Activated T-cell treated with anti-CD3 and anti-CD28 coated beads for 48 hours (primary cell): Measurements from ENCODE around the gene ARFGEF2.
A peak's percentile ranks its signal among the peaks of the same experiment; 100 is the strongest.
"Not testable (repeated sequence)": the region's sequence is repeated elsewhere in the genome, so short reads cannot be mapped to it uniquely, and the experiment has no call there.

Experiments used
- DNase-seq: peaks from one replicate; pipeline ENCODE4 v3.0.0-alpha.2; 2020; ENCODE audit warnings: low read depth

Gene ARFGEF2

GRCh38 chr20:48921168-48921882, at the start of gene ARFGEF2:
TSS of gene ARFGEF2 (plus strand) at chr20:48921711. CDS start at chr20:48921890, 179 bp downstream.
- DNase-seq = peak; percentile 95

GRCh38 chr20:48875233-48875913, 46.1 kb upstream of the ARFGEF2 start:
- DNase-seq = no peak

GRCh38 chr20:48875914-48876240, 45.6 kb upstream of the ARFGEF2 start:
- DNase-seq = no peak

DNA sequence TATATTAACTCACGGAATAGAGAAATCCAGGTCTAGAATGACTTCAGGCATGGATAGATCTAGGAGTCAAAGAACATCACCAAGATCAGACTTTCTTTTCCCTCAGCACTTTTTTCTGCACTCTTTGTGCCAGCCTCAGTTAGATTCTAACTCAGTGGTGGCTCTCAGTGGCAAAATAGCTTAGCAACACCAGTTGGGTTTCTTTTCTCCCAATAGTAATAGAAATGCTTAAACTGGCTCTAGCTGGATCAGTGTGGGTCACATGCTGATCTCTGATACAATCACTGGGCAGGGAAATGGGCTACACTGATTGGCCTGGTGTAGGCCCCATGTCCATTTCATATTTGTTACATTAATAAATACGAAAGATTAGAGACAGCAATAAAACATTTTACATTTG, 44.2 kb upstream of the ARFGEF2 start:
- no peak for DNase-seq

DNA sequence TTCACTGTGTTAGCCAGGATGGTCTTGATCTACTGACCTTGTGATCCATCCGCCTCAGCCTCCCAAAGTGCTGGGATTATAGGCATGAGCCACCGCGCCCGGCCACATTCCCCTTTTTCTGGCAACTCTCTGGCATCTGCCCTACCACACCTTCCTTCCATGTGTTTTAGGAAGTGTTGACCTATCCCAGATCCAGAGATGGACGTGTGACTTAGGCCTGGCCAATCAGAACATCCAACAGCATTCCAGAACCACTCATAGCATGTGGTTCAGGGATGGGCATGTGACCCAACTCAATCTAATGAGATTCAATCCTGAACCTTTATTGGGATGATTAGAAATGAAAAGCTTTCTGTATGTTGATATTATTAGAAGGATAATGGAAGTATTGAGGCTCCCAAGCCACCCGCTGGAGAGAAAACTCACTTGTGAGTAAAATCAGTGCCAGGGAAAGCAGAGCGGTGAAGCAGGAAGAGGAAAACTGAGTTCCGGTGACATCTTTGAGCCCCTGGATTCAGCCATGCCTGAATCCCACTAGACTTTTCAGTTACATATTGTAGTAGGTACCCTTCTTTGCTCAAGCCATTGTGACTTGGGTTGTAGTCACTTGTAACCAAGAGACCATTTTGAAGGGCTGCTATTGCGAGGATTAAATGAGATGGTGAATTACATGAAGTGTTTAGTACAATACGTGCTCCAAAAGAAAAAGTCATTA, 42.8 kb upstream of the ARFGEF2 start:
- DNase-seq = no peak

- no peak for DNase-seq
Measured at GRCh38 chr20:48879612-48880245, 41.8 kb upstream of the ARFGEF2 start.

DNA sequence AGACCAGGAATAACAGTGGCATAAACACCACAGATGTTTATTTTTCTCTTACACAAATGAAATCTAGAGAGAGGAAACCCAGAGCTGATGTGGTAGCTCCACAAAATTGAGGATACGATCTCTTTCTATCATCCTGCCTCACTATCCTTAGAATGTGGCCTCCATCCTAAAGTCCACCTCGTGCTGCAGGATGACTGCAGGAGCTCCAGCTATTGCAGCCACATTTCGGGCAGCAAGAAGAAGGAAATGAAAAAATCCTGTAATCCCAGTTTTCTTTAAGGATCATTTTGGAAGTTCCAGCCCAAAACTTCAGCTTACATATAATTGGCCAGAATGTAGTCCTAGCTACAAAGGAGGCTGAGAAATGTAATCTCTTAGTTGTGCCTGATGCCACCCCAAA, 41.2 kb upstream of the ARFGEF2 start:
- no peak for DNase-seq

- DNase-seq = no peak
Measured at GRCh38 chr20:48880981-48881657, 40.4 kb upstream of the ARFGEF2 start.

GRCh38 chr20:48885237-48885636, 36.3 kb upstream of the ARFGEF2 start:
- no peak for DNase-seq

- DNase-seq = no peak
Measured at GRCh38 chr20:48886194-48886593, 35.3 kb upstream of the ARFGEF2 start.

DNA sequence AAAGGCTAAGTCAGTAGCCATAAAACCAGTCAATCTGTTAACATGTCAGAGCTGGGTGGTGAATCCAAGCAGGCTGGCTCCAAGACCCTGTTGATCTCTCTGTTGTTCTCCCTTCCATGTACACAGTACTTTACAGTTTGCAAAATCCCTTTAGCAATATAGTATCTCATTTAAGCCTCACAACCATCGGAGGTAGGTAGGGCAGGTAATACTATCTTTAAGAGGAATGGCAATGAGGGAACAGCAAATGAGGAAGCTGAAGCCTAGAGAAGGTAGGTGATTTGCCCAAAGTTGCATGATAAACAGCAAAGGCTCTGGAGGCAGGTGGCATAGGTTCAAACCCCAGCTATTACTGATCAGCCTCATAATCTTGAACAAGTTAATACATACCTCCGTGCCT, 34.7 kb upstream of the ARFGEF2 start:
- DNase-seq = no peak

DNA sequence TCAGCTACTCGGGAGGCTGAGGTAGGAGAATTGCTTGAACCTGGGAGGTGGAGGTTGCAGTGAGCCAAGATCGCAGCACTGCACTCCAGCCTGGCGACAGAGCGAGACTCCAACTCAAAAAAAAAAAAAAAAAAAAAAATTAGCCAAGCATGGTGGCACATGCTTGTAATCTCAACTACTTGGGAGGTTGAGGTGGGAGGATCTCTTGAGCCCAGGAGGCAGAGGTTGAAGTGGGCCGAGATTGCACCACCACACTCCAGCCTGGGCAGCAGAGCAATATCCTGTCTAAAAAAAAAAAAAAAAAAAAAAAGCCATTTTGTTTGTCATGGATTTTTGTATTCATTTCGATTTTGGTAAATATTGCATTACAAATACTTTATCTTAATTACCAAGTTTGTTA, 33.0 kb upstream of the ARFGEF2 start:
- not testable (repeated sequence) for DNase-seq

DNA sequence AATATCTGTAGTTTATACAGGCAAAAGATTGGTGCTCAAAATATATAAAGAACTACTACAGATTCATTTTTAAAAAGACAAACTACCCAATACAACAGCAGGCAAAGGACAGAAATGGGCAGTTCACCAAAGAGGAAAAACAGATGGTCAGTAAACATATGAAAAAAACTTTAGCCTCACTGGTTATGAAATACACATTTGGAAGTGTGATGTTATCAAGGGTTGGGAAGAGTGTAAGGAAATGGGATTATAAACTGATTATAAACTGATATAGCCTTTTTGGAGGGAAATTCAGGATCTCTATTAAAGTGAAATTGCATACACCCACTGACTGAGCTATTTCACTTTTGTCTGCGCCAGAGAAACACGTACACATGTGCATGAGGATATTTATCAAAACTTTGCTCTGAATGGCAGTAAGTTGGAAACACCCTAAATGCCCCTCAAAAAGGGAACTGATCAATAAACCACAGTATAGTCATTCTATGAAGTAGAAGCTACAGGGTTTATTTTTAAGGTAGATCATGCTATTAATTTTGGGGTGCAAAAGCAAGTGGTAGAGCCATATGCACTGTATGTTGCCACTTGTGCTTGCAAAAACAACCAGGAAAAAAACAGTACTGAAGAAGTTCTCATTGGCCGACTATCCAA, 32.2 kb upstream of the ARFGEF2 start:
- DNase-seq = no peak

DNA sequence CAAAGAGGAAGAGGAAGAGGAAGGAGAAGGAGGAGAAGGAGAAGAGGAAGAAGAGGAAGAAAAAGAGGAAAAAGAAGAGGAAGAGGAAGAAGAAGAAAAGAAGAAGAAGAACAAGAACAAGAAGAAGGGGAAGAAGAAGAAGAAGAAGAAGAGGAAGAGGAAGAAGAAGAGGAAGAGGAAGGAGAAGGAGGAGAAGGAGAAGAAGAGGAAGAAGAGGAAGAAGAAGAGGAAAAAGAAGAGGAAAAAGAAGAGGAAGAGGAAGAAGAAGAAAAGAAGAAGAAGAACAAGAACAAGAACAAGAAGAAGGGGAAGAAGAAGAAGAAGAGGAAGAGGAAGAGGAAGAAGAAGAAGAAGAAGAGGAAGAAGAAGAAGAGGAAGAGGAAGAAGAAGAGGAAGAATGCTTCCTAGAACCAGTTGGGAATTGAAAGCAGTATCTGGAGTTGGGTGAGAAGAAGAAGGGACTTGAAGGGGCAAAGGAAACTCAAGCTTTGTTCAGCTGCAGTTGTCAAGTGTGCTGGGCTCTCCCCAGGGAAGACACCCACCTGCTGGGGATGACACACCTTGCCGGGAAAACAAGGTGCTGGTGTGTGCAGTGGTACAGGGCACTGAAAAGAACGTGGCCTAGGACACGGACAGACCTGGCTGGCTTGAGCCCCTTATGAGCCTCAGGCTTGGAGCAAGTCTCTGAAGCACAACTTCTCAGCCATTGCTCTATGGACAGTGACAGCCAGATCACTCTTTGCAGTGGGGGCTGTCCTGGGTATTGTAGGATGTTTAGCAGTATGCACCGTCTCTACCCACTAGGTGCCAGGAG, 30.1 kb upstream of the ARFGEF2 start:
- no peak for DNase-seq

- no peak for DNase-seq
Measured at GRCh38 chr20:48892049-48892470, 29.5 kb upstream of the ARFGEF2 start.

GRCh38 chr20:48892891-48893290, 28.6 kb upstream of the ARFGEF2 start:
- no peak for DNase-seq

- DNase-seq = no peak
Measured at GRCh38 chr20:48893374-48893773, 28.1 kb upstream of the ARFGEF2 start.

DNA sequence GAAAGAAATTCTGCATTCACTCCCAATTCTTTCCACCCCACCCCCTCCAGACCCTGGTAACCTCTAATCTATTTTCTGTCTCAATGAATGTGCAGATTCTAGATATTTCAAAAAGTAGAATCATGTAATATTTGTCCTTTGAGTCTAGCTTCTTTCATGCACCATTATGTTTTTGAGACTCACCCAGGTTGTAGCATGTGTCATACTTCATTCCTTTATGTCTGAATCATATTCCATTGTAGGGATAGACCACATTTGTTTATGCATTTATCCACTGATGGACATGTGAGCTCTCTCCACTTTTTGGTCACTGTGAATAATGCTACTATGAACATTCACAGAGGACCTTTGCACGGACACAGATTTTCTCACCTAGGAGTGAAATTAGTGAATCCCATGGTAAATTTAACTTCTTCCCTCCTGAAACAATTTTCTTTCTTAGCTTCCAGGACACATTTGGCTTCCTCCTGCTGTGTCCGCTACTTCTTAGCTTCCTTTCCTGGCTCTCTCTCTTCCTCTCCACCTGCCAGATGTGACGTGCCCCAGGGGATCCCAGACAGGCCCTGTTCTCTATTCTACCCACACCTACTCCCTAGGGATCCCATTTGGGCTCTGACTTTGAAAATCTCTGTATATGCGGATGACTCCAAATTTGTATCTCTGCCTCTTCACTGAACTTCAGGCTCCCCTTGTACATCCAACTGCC, 24.1 kb upstream of the ARFGEF2 start:
- no peak for DNase-seq

DNA sequence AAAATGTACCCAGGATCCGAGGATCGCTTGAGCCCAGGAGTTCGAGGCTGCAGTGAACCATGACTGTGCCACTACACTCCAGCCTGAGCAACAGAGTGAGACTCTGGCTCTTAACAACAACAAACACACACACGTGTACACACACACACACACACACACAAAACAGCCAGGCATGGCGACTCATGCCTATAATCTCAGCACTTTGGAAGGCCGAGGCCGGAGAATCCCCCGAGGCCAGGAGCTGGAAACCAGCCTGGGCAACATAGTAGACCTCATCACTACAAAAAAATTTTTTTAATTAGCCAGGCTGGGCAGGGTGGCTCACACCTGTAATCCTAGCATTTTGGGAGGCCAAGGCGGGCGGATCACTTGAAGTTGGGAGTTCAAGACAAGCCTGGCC, 23.3 kb upstream of the ARFGEF2 start:
- no peak for DNase-seq

- DNase-seq = no peak
Measured at GRCh38 chr20:48898896-48899530, 22.5 kb upstream of the ARFGEF2 start.
